HPDE6-E6E7 (cell line): Measurements from ENCODE around the gene LHX5.
A peak's percentile ranks its signal among the peaks of the same experiment; 100 is the strongest.

ENCODE experiments used
- DNase-seq: peaks from one replicate; pipeline ENCODE4 v3.0.0; 2011; ENCODE audit warnings: missing footprints; ENCODE audit errors: extremely low spot score

The LHX5 gene

DNA sequence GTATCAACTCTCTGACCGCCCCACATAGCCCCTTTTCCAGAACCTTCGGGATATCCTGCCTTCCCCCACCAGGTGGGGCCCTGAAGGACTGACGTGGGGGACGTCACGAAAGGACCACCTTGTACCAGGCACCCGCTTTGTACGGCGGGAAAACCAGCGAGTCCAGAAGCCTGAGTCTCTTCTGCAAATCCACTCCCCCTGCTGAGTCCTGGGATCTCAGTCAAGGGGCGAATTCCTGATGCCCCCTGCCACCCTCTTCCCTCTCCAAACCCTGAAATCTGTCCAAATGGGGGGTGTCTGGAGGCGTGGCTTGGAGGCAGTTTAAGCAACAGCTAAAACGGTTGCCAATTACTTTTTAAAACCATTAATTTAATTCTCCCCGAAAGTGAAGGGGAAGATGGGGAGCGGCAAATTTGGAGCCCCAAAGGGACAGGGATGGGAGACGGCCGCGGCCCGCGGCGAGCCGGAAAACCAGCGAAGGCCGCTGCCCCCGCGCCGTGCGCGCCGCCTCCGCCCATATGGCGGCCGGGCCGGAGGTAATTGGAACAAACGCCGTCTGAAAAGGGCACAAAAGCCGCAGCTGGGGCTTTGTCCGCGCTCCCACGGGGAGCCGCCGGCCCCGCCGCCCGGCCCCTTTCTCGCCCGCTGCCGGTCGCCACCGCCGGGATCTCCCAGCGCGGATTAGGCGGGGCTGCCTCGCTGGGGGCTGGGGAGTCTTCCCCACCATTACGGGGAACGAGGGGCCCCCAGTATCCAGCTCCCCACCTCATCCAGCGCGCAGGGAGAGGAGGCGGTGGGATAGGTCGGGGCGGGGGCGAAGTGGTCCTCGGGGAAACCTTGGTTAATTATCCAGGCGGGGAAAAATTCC, 6.6 kb downstream of the LHX5 start:
- no peak for DNase-seq

DNA sequence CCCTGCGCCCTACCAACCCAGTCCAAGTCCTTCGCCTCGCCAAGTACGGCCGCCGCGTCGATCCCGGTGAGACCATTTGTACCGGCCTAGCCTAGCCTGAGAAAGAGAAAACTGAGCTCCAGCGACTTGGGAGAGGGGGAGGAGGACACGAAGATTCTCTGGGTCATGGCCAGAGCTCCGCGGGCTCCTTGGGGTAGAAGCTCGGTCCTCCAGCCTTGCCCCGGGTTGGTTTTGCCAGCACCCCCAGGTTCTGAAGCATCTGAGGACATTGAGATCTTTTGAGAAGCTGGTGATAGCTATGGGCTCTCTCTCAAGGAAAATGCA, 7.3 kb downstream of the LHX5 start:
- no peak for DNase-seq

DNA sequence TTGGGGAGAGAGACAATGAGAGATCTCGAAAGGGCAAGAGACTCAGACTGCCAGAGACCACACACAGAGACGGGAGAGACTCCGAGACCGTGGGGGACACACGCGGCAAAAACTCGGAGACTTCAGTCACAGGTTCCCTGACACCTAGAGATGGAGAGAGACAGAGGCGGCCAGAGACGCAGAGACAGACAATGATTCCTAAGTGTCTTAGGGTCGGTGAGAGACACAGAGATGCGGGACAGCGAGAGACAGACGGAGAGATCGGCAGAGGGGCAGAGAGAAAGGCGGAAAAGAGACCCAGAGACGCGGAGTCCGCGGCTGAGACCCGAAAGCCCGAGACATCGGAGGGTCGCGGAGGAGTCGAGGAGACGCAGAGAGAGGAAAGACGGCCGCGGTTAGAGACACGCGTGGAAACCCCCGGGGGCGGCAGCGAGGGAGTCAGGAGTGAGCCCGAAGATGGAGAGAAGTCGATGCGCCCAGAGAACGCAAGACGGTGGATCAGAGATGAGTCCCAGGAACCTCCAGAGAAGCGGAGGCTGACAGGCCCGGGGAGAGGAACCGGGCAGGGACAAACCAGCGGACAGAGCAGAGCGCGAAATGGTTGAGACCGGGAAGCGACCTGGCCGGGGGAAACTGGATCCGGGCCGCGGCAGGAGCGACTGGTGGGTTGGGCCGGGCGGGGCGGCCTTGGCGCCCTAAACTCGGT, 7.8 kb downstream of the LHX5 start:
- DNase-seq, result no peak

DNA sequence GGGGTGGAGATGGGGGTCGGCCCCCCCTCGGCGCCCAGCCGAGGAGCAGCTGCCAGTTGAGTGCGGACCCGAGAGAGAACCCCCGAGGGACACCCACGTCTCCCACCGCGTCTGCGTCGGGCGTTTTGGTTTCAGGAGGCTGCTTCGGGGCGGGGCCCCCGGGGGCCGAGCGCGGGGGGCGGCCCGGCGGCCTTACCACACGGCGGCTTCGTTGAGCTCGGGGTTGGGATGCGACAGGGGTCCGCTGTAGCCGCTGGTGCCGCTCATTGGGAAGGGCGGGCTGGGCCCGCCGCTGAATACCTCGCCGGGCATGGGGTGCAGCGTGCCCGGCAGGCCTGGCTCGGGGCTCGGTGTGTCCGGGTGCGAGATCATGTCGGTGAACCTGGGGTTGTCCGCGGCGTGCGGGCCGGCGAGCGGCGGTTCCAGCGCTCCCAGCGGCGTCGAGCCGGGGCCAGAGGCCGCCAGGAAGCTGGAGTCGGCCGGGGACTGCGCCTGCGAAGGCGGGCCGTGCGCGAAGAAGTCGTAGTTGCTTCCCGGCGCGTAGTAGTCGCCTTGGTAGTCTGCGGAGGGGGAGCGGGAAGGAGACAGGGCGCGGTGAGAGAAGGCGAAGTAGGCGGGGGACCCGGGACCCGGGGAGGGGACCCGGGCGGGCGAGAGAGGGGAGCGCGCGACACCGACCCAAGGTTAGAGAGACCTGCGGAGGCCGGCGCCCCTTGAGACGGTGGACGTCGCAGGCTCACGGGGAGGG, 8.5 kb downstream of the LHX5 start:
- DNase-seq, result no peak

DNA sequence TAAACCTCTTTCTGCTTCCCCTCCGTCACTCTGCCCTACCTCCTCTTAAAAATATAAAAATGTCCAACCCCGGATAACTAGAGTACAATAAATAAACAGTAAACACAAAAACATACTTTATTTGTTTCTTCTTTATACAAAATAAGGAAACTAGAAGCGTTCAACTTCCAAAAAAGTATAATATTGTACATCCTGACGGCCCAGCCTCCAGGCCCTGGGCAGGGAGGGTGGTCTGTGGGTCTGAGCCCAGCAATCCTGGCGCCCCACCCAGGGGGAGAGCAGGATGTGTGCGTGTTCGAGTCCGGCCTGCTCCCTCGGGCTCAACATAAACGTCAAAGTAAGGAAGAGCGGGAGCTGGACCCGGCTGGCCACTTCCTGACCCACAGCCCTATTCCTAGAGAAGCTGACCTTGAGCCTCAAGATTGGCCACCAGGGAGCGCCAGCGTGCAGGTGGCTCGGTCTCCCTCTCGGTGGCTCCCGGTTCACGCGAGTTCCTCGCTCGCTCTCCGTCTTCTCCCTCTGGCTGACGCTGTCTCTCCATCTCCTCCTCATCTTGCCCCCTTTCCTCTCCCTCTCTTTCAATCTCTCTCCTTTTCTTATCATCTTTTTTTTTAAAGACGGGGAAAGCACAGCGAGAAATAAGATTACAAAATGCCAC, 9.4 kb downstream of the LHX5 start:
- peak; percentile 51 for DNase-seq

DNA sequence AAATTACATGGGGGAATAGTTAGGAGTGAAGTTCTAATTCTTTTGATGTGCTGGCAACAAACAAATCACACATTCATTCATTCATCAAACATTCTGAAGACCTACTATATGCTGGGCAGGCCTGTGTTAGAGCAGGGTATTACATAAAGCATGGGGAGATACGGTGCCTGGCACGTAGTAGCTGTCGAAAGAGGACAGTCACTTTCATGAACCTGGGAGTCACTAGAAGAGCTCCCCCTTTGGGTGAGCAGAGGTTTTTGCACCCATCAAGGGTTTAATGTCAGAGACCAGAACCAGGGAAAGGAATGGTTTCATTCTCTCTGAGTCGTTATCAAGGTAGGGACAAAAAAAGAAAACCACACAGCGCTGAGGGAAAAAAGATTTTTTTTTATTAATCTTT, 10.0 kb downstream of the LHX5 start:
- DNase-seq, result no peak

DNA sequence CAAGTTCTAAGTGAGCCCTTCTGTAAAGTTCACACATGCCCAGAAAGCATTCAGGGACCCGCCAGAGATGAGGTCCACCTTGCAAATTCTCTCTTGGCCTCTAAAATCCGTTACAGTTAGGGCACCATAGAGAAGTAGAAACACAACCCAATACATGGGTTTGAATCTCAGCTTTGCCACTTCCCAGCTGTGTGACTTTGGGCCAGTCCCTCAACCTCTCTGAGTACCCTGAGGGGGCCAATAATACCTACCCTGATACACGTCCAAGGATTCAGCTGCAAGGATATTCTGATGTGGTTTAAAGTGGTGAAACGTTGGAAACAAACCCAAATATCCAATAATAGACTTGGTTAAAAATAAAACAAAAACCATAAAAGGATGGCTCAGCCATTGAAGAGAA, 11.7 kb downstream of the LHX5 start:
- no peak for DNase-seq

DNA sequence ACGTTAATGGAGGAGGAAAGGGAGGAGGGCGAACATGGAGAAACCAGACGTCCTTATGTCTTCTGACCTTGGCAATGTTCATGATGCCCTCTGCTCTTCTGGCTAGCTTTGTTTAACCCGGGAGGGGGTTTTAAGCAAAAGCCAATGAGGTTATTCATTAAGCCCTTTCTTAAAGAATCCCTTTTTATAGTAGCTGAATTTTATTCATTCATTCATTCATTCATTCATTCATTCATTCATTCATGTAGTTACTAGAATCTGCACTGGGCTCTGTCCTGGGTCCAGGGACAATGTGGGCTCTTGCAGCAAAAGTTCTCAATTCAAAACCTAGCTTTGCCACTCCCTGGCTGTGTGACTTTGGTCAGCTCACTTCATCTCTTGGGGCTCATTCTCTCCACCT, 14.0 kb downstream of the LHX5 start:
- no peak for DNase-seq

DNA sequence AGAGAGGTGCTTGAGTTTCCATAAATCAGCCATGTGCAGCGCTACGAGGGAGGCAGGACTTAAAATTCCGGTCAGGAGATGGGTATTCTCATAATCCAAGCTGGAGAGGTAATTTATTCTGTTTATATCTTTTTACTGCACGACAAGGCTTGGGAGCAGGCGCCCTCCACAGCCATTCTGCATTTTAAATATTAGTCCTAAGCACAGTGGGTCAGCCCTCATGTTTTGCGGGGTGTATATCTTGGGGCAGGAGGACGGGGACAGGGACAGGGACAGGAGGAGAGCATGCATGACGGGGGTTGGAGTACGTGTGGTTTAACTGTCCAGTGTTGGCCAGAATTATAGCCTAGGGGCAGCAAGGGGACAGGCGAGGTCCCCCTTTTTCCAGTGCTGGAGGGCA, 14.5 kb downstream of the LHX5 start:
- no peak for DNase-seq

DNA sequence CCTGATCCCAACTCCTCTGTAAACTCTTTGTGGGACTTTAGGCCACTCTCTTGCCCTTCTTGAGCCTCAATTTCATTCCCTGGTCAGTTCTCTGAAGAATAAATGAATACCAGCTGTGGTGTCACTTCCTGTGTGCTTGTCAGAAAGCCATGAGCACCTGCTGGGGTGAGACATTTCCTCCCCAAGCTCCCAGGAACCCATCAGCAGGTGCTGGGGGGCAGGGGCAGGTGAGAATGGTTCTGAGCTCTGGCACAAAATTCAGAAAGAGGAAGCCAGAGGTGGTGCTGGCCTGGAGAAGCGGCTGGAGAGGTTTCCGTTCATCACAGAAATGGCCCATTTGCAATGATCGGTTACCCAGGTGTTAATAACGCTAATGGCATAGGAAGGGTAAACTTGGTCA, 14.9 kb downstream of the LHX5 start:
- no peak for DNase-seq

DNA sequence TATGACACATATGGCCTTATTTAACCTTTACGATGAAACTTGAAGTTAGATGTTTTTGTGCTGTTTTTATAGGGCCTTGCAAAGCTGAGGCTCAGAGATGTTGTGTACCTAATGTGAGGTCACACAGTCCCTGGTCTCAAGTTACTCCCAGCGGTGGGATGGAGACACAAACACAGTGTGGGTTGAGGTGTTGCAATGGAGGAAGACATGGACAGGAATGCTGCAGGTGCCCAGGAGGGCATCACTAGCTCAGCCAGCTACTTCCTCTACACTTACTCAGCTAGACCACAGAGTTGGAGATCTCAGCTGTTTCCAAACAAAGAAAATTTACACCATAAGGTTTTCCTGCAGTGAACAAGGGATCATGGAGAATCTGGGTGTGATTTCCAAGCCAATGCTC, 15.5 kb downstream of the LHX5 start:
- no peak for DNase-seq

DNA sequence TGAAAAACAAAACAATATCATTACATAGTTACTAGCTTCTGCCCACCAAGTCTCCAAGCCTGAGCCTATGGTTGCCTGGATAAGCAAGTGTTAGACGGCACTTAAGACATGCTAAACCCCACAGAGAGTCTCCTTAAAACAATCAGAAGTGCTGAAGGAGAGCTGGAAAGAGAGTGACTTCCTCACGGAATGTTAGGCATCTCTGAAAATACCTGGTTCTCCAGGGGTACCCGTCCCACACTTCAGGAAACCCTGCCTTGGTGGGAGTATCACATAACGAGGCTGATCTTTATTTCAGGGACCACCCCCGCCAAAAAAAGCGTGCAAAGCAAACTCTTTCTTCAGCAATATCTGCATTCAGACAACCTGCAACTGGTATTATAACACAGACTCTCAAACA, 18.3 kb downstream of the LHX5 start:
- DNase-seq, result no peak

DNA sequence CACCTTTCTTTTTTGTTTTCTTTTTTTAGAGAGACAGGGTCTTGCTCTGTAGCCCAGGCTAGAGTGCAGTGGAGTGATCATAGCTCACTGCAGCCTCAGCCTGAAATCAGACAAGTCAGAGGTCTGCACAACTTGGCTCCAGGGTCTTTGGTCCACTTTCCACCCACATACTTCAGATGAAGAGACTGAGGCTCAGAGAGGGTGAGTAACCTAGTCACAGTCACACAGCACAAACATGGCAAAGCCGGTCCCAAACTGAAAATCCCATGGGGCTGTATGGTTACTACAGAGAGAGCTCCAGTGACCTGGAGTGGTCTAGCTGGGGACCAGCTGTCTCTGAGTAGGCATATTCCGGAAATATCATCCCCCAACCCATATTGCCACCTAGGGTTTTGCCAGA, 19.2 kb downstream of the LHX5 start:
- DNase-seq, result no peak

DNA sequence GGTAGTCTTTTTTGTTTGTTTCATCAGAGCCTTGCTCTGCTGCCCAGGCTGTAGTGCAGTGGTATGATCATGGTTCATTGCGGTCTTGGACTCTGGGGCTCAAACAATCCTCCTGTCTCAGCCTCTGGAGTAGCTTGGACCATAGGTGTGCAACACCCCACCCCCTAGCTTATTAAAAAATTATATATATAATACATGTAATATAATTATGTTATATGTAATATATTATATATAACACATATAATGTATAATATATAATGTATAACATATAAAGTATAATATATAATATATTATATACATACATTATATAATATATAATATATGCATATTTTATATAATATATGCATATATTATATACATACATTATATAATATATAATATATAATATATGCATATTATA, 21.8 kb downstream of the LHX5 start:
- DNase-seq, result no peak

DNA sequence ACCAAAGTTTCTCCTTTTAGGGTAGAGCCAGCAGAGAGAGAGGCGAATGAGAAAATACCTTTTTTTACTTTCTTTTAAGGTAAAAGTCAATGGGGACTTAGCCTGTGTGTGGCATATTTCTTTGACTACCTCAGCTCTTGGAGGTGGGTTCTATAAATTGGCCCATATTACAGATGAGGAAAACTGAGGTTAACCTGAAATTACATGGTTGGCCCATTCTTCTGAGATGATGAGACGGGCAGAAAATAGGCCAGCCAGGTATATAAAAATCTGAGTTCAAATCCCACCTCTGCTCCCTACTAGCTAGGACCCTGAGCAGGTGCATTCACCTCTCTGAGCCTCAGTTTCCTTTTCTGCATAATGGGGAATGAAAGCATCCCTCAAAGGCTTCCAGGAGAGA, 22.4 kb downstream of the LHX5 start:
- no peak for DNase-seq

DNA sequence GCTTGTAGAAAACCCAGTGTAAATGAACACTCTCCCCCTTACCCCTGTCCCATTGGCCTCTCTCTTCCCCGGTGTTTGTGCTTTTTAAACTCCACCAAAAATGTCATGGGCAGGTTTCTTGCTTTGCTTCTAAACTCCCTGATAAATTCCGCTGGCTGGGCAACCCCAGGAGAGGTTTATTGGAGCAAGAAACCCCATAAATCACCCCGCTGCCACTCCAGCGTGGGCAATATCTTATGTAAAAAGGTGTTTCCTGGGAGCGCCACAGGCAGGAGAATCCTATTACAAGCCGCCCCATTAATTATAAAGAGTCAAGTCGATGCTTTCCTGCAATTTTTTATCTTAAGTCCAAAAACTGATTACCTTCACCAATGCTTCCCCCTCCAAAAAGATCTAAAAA, 22.8 kb downstream of the LHX5 start:
- no peak for DNase-seq

DNA sequence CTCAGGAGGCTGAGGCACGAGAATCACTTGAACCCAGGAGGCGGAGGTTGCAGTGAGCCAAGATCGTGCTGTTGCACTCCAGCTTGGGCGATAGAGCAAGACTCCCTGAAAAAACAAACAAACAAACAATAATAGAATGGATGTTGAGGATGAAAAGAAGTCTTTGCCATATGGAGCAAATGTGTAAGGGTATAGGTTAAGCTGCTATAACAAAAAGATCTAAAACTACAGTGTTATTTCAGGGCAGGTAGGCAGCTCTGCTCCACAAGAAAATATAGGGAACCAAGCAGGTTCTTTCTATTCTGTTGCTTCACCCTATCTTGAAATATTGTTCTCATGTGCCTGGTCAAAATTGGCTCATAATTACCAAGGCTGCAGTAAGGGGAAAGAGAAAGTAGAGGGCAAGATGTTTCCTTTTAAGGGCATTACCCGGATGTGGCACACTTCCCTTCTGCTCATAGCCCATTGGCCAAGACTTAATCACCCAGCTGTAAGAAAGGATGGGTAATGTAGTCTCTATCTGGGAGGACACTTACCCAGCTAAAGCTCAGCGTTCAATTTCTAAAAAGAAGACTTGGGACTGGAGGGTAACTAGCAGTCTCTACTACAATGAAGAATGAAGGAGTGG, 26.0 kb downstream of the LHX5 start:
- no peak for DNase-seq

DNA sequence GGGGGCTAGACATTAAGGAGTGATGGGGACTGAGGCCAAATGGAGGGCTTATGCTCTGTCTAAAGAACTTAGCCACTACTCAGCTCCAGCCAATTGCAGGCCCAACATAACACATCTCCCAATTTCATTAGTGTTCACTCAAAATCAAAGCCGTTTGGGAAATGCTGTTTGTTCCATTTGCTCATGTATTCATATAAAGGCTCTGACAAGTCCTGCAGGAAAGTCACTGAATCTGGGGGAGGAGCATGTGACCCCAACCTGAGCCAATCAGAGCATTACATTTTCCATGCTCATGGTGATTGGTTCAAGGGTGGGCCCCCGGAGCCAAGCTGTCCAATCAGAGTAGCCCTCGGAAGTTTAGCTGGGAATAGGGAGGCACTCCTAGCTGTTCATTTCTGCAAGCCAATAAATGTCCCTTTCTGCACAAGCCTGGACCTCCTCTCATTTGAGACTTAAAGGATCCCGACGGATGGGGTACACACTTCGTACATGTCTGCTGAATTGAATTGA, 28.6 kb downstream of the LHX5 start:
- DNase-seq, result no peak

DNA sequence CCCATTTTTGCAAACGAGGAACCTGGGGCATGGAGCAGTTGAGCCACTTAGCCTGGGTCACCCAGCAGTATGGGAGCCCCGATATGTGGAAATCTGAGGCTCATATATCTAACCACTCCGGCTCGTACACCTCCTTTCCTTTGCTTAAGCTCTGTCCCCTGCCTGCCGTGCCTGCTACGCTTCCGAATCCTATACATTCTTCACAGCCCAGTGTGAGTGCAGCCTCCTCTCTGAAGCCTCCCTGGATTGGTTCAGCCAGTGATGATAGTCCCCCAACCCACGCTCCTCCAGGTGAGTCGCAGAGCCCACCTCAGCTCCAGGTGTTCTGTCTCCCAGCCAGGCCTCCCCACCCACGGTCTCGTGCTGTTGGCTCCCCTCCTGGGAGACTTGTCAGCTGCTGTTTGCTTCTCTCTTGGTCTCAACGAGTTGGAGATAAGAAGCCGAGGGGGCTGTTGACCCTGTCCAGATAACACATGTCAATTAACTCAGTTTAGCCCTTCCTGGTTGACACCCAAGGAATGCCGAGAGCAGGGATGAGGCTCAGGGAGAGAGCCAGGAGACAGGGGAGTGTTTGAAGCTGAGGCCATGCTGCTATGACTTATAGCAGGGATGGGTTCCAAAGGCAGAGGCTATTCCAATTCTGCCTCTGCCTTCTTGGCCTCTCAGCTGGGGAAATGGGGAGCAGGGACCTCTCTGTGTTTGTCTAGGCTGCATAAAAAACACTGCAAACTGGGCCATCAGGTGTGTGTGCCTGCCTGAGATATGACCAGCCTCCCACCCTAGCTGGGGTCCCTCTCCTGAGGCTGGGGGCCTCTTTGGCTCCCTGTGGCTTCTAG, 30.5 kb downstream of the LHX5 start:
- no peak for DNase-seq

DNA sequence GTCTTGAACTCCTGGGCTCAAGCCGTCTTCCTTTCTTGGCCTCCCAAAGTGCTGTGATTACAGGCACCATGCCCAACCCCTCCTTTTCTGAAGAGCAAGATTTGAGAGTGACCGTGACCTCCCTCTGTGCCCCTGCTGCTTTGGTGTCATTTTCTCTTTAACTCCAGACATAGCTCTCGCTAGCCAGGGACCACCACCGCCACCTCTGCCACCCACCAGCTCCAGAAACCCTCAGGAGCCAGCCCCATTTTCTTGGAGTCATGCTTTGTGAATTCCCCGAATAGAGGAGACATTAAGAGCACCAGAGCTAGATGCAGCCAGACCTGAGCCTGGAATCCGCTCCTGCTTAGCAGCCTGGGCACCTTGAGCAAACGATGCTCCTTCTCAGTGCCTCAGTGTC, 31.3 kb downstream of the LHX5 start:
- no peak for DNase-seq

DNA sequence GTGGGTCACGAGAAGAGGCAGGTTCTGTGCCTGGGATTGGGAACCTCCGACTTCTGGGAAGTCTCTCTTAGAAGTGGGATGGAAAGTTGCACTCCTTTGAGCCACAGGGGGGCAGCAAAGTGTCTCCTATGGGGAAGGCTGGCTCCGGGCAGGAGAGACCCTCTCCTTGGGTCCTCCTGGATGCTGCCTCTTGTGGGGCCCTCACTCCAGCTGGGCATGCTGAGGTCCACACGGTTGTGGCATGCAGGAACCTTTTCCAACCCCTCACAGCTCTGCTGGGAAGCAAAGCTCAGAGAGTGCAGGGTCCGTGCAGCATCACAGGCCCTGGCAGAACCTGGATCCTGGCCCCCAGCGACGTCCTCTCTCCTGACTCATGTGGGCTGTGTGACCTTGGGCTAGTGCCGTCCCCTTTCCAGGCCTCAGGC, 32.1 kb downstream of the LHX5 start:
- DNase-seq, result no peak
